ENCODE data around the gene CHAC2. TPM values are rescaled to one million over a fixed set of nuclear protein-coding genes. Genes with fewer than 3 reads are reported as not detected.

CHAC2 gene
- total RNA-seq, 1 donor from 2014 or later, result 4.8 TPM

Other genes starting within 250 kb of the CHAC2 start
- 9.2 TPM for gene ASB3, start 19.1 kb downstream of the CHAC2 start, total RNA-seq
- 15.5 TPM for gene ERLEC1, start 19.2 kb downstream of the CHAC2 start, total RNA-seq
- gene GPR75, start 92.2 kb downstream of the CHAC2 start, total RNA-seq, result 1.5 TPM
- 43.3 TPM for gene PSME4, start 203.2 kb downstream of the CHAC2 start, total RNA-seq